Astrocyte (in vitro differentiated cells and primary cell): ENCODE results near the gene TMEM87B. TPM values are rescaled to one million over a fixed set of nuclear protein-coding genes. Genes with fewer than 3 reads are reported as not detected.

Experiments used
- DNase-seq: peaks from one replicate; pipeline ENCODE4 v3.0.0-alpha.2; 2010; ENCODE audit warnings: low read depth
- FAIRE-seq: peaks from 2 replicates; lab custom pipeline; 2011; peaks lifted over from hg19 to GRCh38; lab: Jason Lieb, UNC
- H2AFZ ChIP-seq: 2 replicates; pipeline ENCODE4 v1.6.0; 2012; ENCODE audit warnings: low read depth, low read length, inconsistent platforms
- H3K27ac ChIP-seq: 2 replicates; pipeline ENCODE4 v1.5.1; 2011; ENCODE audit warnings: low read depth, low read length, inconsistent platforms
- H3K27me3 ChIP-seq: 2 replicates; pipeline ENCODE4 v1.6.0; 2011; ENCODE audit warnings: low read length, inconsistent platforms; ENCODE audit not compliant: insufficient read depth
- H3K36me3 ChIP-seq: 2 replicates; pipeline ENCODE4 v1.5.1; 2011; ENCODE audit warnings: low read length, inconsistent platforms; ENCODE audit not compliant: insufficient read depth
- H3K4me1 ChIP-seq: 2 replicates; pipeline ENCODE4 v1.5.1; 2011; ENCODE audit warnings: low read length, inconsistent platforms; ENCODE audit not compliant: insufficient read depth
- H3K4me2 ChIP-seq: 2 replicates; pipeline ENCODE4 v1.6.0; 2012; ENCODE audit warnings: low read length, inconsistent platforms
- H3K4me3 ChIP-seq: 2 replicates; pipeline ENCODE4 v1.5.1; 2011; ENCODE audit warnings: low read depth, mild to moderate bottlenecking, low read length, inconsistent platforms; ENCODE audit not compliant: insufficient read depth
- H3K79me2 ChIP-seq: 2 replicates; pipeline ENCODE4 v1.6.0; 2012; ENCODE audit warnings: mild to moderate bottlenecking, low read length, inconsistent platforms; ENCODE audit not compliant: insufficient read depth
- H3K9ac ChIP-seq: 2 replicates; pipeline ENCODE4 v1.6.0; 2012; ENCODE audit warnings: mild to moderate bottlenecking, low read length, inconsistent platforms
- H3K9me3 ChIP-seq: 2 replicates; pipeline ENCODE4 v1.5.1; 2012; ENCODE audit warnings: low read depth, mild to moderate bottlenecking, low read length, inconsistent platforms; ENCODE audit not compliant: insufficient read depth
- H4K20me1 ChIP-seq: 2 replicates; pipeline ENCODE4 v1.6.0; 2012; ENCODE audit warnings: low read length, inconsistent platforms; ENCODE audit not compliant: insufficient read depth
- H3K27ac Mint-ChIP-seq: one replicate; pipeline ENCODE4 v1.8.0; 2021; ENCODE audit warnings: mild to moderate bottlenecking, mixed read lengths; ENCODE audit not compliant: unreplicated experiment
- H3K27me3 Mint-ChIP-seq: one replicate; pipeline ENCODE4 v1.8.0; 2021; ENCODE audit warnings: low read depth, mixed read lengths; ENCODE audit not compliant: unreplicated experiment
- H3K36me3 Mint-ChIP-seq: one replicate; pipeline ENCODE4 v1.8.0; 2021; ENCODE audit warnings: low read depth, mixed read lengths; ENCODE audit not compliant: unreplicated experiment
- H3K4me1 Mint-ChIP-seq: one replicate; pipeline ENCODE4 v1.8.0; 2021; ENCODE audit warnings: low read depth, mixed read lengths; ENCODE audit not compliant: unreplicated experiment
- H3K4me3 Mint-ChIP-seq: one replicate; pipeline ENCODE4 v1.8.0; 2021; ENCODE audit warnings: mild to moderate bottlenecking, moderate library complexity, mixed read lengths; ENCODE audit not compliant: unreplicated experiment
- H3K9me3 Mint-ChIP-seq: one replicate; pipeline ENCODE4 v1.8.0; 2021; ENCODE audit warnings: mild to moderate bottlenecking, mixed read lengths; ENCODE audit not compliant: unreplicated experiment
- CTCF ChIP-seq: IDR thresholded peaks from 2 replicates; pipeline ENCODE4 v1.5.1; 2011; ENCODE audit warnings: low read depth, mild to moderate bottlenecking, inconsistent platforms, low read length, moderate library complexity; ENCODE audit not compliant: insufficient read depth
- EZH2 ChIP-seq: IDR thresholded peaks from 2 replicates; pipeline ENCODE4 v1.6.1; 2012; ENCODE audit warnings: mild to moderate bottlenecking, low read length, inconsistent platforms; ENCODE audit not compliant: insufficient read depth
- total RNA-seq: library from RNA; stranded (reverse); gene quantifications from 2 replicates; pipeline ENCODE4 v1.2.1, GENCODE V29; 2021

Gene TMEM87B
- total RNA-seq, 1 donor from 2014 or later, result 27.2 TPM

- TF ChIP-seq EZH2, result no peak
- no peak for TF ChIP-seq CTCF
- DNase-seq, result no peak
- FAIRE-seq, result no peak
- H3K27me3 Mint-ChIP-seq, result peaks cover 14% of the 10 kb centered on the region
- Histone ChIP-seq H3K4me2 (no peak overlapping the region), H3K4me1 (no peaks in the 10 kb centered on the region), H3K27me3 (peaks cover 2% of the 10 kb centered on the region), H3K4me3 (no peak overlapping the region), H3K9ac (no peak overlapping the region), H3K79me2 (no peaks in the 10 kb centered on the region), H3K27ac (no peak overlapping the region), H4K20me1 (no peaks in the 10 kb centered on the region), H3K36me3 (no peaks in the 10 kb centered on the region), H3K9me3 (no peaks in the 10 kb centered on the region), H2AFZ (no peak overlapping the region)
- peaks cover 5% of the 10 kb centered on the region for H3K4me1 Mint-ChIP-seq
- H3K36me3 Mint-ChIP-seq, result no peaks in the 10 kb centered on the region
- no peak overlapping the region for H3K4me3 Mint-ChIP-seq
- H3K9me3 Mint-ChIP-seq, result no peaks in the 10 kb centered on the region
- H3K27ac Mint-ChIP-seq, result no peak overlapping the region
Measured at GRCh38 chr2:112166806-112167499, 111.9 kb downstream of the TMEM87B start.

GRCh38 chr2:112168422-112169124 is 113.5 kb downstream of the TMEM87B start:
- FAIRE-seq, result no peak
- H3K4me3 ChIP-seq, result no peak overlapping the region
- no peaks in the 10 kb centered on the region for H3K4me1 ChIP-seq
- H3K27ac ChIP-seq, result no peak overlapping the region
- Mint-ChIP-seq H3K4me1 (peaks cover 2% of the 10 kb centered on the region), H3K27me3 (peaks cover 17% of the 10 kb centered on the region), H3K4me3 (no peak overlapping the region), H3K9me3 (no peaks in the 10 kb centered on the region), H3K27ac (no peak overlapping the region), H3K36me3 (no peaks in the 10 kb centered on the region)
- no peak overlapping the region for H3K9ac ChIP-seq
- H3K27me3 ChIP-seq, result peaks cover 2% of the 10 kb centered on the region
- no peak overlapping the region for H3K4me2 ChIP-seq
- H2AFZ ChIP-seq, result no peak overlapping the region
- H4K20me1 ChIP-seq, result no peaks in the 10 kb centered on the region
- TF ChIP-seq EZH2 (no peak), CTCF (no peak)
- no peaks in the 10 kb centered on the region for H3K79me2 ChIP-seq
- DNase-seq, result no peak
- no peaks in the 10 kb centered on the region for H3K9me3 ChIP-seq
- H3K36me3 ChIP-seq, result no peaks in the 10 kb centered on the region

Other genes starting within 250 kb of the TMEM87B start
- gene ANAPC1, start 171.1 kb upstream of the TMEM87B start, total RNA-seq, result 40.0 and 40.7 TPM in 2 replicates
- gene MERTK, start 156.7 kb upstream of the TMEM87B start, total RNA-seq, result 5.1 and 6.5 TPM in 2 replicates
- not detected in 2 replicates for gene FBLN7, start 83.1 kb downstream of the TMEM87B start, total RNA-seq
- gene ZC3H8, start 199.8 kb downstream of the TMEM87B start, total RNA-seq, result 7.5 and 7.7 TPM in 2 replicates
- gene ZC3H6, start 220.3 kb downstream of the TMEM87B start, total RNA-seq, result 3.9 and 7.4 TPM in 2 replicates